Placental pericyte (primary cell): ENCODE measurements around the gene SIRPA. TPM values are rescaled to one million over a fixed set of nuclear protein-coding genes. Genes with fewer than 3 reads are reported as not detected.

Experiments
- total RNA-seq: library from RNA; depleted of rRNA; stranded (reverse); fragments of >200 nt; gene quantifications from 2 replicates; pipeline ENCODE4 v1.2.3, GENCODE V29; 2012

The SIRPA gene
- total RNA-seq, result 14.9 and 51.4 TPM in 2 replicates

DNA sequence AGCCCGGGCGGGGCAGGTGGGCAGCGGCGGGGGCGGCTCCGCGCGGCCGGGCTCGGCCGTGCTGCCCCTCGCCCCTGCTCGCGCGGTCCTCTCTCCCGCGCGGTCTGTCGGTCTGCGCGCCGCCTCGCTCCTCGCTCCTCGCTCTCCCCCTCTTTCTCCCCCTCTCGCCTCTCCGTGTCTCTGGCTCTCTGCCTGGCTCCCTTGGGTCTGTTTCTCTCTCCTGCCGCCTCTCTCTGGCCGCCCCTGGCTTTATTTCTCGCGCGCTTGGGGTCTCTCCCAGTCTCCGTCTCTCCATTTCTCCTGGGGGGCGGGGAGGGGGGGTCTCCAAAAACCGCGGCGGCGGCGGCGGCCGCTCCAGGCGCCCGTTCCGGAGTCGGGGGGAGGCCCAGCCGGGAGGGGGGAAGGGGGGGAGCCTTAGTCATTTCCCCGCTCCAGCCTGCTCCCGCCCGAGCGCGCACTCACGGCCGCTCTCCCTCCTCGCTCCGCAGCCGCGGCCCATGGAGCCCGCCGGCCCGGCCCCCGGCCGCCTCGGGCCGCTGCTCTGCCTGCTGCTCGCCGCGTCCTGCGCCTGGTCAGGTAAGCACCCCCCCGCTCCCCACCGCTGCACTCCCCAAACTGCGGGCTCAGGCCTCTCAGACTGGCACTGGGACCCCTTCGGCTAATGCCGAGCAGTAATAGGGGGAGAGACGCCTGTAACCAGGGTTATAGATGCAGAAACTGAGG lies at the start of gene SIRPA:
SIRPA (plus strand) TSS at position 457 of the 723 bp plus-strand sequence; CDS start at position 498, 41 bp downstream.

Other genes with a start within 250 kb of the SIRPA start
- not detected in 2 replicates for gene SIRPG, start 237.6 kb upstream of the SIRPA start, total RNA-seq
- not detected in 2 replicates for gene PDYN, start 98.7 kb downstream of the SIRPA start, total RNA-seq
- 17.3 and 28.1 TPM in 2 replicates for gene STK35, start 206.4 kb downstream of the SIRPA start, total RNA-seq